GM21786 (cell line): ENCODE data around the gene KIF26B.

Experiments used
- ATAC-seq: cut with Tn5 transposase; IDR thresholded peaks from one replicate; pipeline ENCODE4 v1.9.1; 2021; ENCODE audit not compliant: unreplicated experiment

Gene KIF26B

GRCh38 chr1:245544236-245544635, 389.5 kb downstream of the KIF26B start:
- no peak for ATAC-seq

GRCh38 chr1:245546875-245547274, 392.1 kb downstream of the KIF26B start:
- no peak for ATAC-seq

- ATAC-seq, result no peak
These were observed 395.4 kb downstream of the KIF26B start for GRCh38 chr1:245549996-245550719.

GRCh38 chr1:245550720-245551043, 395.9 kb downstream of the KIF26B start:
- ATAC-seq, result no peak

- no peak for ATAC-seq
These were observed 396.8 kb downstream of the KIF26B start for GRCh38 chr1:245551536-245551935.

- no peak for ATAC-seq
These were observed 397.5 kb downstream of the KIF26B start for GRCh38 chr1:245552331-245552730.

- no peak for ATAC-seq
These were observed 401.3 kb downstream of the KIF26B start for GRCh38 chr1:245556057-245556456.

GRCh38 chr1:245558069-245558468, 403.3 kb downstream of the KIF26B start:
- ATAC-seq, result no peak

- no peak for ATAC-seq
These were observed 405.6 kb downstream of the KIF26B start for GRCh38 chr1:245560316-245560859.

GRCh38 chr1:245561665-245562234, 407.0 kb downstream of the KIF26B start:
- no peak for ATAC-seq

GRCh38 chr1:245566134-245566533, 411.3 kb downstream of the KIF26B start:
- no peak for ATAC-seq

- no peak for ATAC-seq
These were observed 412.2 kb downstream of the KIF26B start for GRCh38 chr1:245566952-245567351.

GRCh38 chr1:245571815-245572294, 417.1 kb downstream of the KIF26B start:
- no peak for ATAC-seq

GRCh38 chr1:245572709-245573108, 417.9 kb downstream of the KIF26B start:
- ATAC-seq, result no peak

- no peak for ATAC-seq
These were observed 420.9 kb downstream of the KIF26B start for GRCh38 chr1:245575710-245576109.

GRCh38 chr1:245576323-245576722, 421.5 kb downstream of the KIF26B start:
- no peak for ATAC-seq

- no peak for ATAC-seq
These were observed 422.7 kb downstream of the KIF26B start for GRCh38 chr1:245577191-245578157.

GRCh38 chr1:245578308-245578707, 423.5 kb downstream of the KIF26B start:
- ATAC-seq, result no peak

GRCh38 chr1:245578771-245579170, 424.0 kb downstream of the KIF26B start:
- ATAC-seq, result no peak

- no peak for ATAC-seq
These were observed 425.1 kb downstream of the KIF26B start for GRCh38 chr1:245579881-245580280.

- no peak for ATAC-seq
These were observed 425.9 kb downstream of the KIF26B start for GRCh38 chr1:245580651-245581050.
